ENCODE measurements around the gene CNTNAP5.

The CNTNAP5 gene

DNA sequence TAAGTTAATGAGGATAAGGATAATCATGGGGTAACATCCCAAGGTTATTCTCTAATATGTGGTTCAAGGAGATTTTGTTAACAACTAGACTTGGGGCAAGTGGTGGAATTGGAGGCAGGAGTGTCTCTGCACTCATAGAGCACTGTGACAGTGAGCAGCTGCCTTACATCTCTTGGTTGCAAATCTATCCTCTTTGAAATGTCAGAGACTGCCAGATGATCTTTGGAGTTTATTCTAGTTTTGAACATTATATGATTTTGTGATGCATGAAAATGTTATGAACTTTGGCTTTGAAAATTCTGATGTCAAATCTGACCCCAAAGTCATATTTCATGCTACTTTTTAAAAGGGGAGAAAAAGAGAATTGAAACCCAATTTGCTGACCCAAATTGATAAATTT is 861.1 kb downstream of the CNTNAP5 start:
- DNase-seq (ENCODE audit: low read depth, low spot score), result no peak

DNA sequence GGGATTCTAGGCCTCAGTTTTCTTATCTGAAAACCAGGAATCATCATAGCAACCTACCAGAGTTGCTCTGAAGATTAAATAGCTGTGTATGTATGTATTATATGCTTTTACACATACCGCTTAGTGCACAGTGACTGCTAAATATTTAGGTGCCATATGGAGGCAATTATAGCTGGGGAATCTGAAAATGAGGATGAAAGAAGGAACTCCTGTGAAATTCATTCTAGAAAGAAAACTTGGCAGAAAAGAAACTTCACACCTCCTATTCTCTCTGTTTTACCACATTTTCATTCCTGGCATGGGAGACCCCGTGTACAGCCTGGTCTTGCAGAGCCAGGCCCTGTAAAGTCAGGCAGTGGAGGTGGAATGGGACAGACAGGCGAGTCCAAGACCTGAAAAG is 862.4 kb downstream of the CNTNAP5 start:
- no peak for DNase-seq (ENCODE audit: low read depth, low spot score)

DNA sequence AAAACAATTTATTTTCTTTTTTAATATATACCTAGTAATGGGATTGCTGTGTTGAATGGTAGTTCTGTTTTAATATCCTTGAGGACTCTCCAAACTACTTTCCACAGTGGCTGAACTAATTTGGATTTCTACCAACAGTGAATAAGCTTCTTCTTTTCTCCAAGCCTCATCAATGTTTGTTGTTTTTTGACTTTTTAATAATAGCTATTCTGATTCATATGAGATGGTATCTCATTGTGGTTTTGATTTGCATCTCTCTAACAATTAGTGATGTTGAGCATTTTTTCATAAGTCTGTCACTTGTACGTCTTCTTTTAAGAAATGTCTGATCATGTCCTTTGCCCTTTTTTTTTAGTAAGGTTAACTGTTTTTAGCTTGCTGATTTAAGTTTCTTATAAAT is 863.3 kb downstream of the CNTNAP5 start:
- no peak for DNase-seq (ENCODE audit: low read depth, low spot score)

- no peak for DNase-seq (ENCODE audit: low read depth, low spot score)
Observed at GRCh38 chr2:124894199-124894598, 869.1 kb downstream of the CNTNAP5 start.

GRCh38 chr2:124898827-124899226 is 873.7 kb downstream of the CNTNAP5 start:
- no peak for DNase-seq (ENCODE audit: low read depth, low spot score)

- DNase-seq (ENCODE audit: low read depth, low spot score), result no peak
Observed at GRCh38 chr2:124908411-124908810, 883.3 kb downstream of the CNTNAP5 start.

- no peak for DNase-seq (ENCODE audit: low read depth, low spot score)
Observed at GRCh38 chr2:124911560-124911959, 886.5 kb downstream of the CNTNAP5 start.

DNA sequence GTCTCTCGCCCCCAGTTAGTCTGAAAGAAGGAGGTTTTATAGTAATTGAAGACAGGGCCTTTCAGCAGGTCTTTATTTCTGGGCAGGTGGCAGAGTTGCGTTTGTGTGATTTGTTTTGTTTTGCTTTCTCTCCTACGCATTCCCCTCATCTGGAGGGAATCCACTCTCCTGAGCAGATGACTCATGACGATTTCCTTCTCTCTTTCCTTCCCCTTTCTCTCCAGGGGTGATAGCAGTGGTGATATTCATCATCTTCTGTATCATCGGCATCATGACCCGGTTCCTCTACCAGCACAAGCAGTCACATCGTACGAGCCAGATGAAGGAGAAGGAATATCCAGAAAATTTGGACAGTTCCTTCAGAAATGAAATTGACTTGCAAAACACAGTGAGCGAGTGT is 888.8 kb downstream of the CNTNAP5 start:
- no peak for DNase-seq (ENCODE audit: low read depth, low spot score)

- no peak for DNase-seq (ENCODE audit: low read depth, low spot score)
Observed at GRCh38 chr2:124915567-124915966, 890.5 kb downstream of the CNTNAP5 start.

GRCh38 chr2:124919296-124919695 is 894.2 kb downstream of the CNTNAP5 start:
- DNase-seq (ENCODE audit: low read depth, low spot score), result no peak

DNA sequence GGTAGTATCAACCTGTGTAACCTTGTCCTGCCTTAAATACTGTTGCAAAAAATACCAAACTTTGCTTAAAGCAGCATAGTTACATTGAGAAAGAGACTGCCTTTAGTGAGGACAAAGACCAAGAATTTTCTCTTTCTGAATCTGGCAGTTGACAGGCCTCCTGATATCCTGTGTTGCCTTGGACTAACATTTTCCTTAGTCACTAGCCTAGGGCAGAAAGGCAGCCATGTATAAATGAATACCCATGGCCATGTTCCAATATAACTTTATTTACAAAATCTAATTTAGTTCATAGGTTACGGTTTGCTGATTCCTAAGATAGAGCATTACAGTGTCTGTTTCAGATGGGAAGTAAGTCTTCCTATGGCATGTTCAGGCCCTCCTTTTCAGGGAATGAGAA is 895.4 kb downstream of the CNTNAP5 start:
- DNase-seq (ENCODE audit: low read depth, low spot score), result no peak

DNA sequence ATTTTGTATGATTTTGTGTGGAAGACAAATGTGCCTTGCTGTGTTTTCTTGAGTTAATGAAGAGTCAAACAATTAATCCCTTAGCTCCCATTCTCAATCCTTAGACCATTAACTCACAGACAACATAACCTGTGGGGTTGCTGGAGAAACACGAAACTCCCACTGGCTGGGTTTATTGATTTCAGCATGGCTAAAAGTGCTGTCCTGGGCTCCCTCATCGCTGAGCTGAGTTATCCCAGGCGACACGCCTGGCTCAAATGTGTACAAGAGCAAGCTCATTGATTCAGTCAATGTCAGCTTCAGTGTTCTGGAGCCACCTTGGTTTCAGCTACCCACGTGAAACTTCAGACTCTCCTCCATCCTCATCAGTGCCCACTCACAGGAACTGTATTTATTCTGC is 896.1 kb downstream of the CNTNAP5 start:
- DNase-seq (ENCODE audit: low read depth, low spot score), result no peak

- DNase-seq (ENCODE audit: low read depth, low spot score), result no peak
Observed at GRCh38 chr2:124923097-124923496, 898.0 kb downstream of the CNTNAP5 start.

DNA sequence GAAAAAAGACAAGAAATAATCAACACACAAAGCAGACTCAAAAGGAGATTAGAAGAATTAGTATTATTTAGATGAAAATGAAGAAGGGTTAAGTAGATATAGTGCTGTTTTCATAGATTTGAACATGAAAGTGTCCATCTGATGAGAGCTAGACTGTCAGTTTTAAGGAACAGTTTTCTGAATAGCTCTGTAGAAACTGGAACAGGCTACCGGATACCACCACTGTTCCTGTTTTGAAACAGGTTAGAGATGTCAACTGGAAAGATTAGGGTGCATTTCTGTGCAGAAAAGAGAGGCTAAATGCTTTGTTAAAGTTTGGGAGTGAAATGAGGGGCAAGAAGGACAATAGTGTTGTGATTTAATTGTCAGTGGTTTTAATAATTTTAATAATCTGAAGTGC is 908.8 kb downstream of the CNTNAP5 start:
- no peak for DNase-seq (ENCODE audit: low read depth, low spot score)

DNA sequence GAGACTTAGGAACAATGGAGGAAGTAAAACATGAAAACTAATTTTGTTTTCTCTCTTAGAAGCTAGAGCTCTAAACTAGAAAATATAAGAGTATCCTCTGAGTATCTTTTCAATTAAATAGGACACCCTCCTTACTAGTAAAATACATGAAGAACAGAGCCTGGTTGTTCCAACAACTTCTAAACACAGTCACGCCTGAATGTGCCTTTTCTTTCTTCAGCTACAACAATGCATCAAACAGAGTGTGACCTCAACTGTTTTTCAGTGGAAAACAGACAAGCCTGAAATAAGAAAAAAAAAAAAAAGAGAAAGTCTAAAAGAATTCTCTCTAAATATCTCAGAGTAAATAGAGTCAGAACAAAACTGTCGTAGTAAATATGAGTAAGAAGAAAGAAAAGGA is 928.8 kb downstream of the CNTNAP5 start:
- no peak for DNase-seq (ENCODE audit: low read depth, low spot score)

DNA sequence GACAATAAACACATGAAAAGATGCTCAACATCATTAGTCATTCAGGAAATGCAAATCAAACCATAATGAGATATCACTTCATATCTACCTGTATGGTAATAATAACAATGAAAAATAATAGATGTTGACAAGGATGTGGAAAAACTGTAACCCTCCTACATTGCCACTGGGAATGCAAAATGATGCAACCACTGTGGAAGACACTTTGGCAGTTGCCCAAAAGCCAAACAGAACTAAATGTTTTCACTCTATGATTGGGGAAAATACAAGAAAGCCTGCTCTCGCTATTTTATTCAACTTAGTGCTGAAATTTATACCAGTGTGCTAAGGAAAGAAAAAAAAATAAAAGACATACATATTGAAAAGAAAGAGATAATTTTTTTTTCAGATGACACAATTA is 934.5 kb downstream of the CNTNAP5 start:
- no peak for DNase-seq (ENCODE audit: low read depth, low spot score)

- no peak for DNase-seq (ENCODE audit: low read depth, low spot score)
Observed at GRCh38 chr2:124961132-124961531, 936.0 kb downstream of the CNTNAP5 start.
